Aorta (tissue), 5 donors: Measurements from ENCODE around the gene PTPRN2. TPM values are rescaled to one million over a fixed set of nuclear protein-coding genes. Genes with fewer than 3 reads are reported as not detected.

Source experiments
- ATAC-seq: fragments of 200-7000 bp; cut with Tn5 transposase; one replicate; pipeline ENCODE4 v1.9.1; 2022; ENCODE audit warnings: moderate library complexity; ENCODE audit not compliant: low FRiP score
- DNase-seq, 2 donors: peaks; one replicate each; pipeline ENCODE4 v3.0.0-alpha.2; 2020
- H3K27ac ChIP-seq, 2 donors: one replicate each; pipeline ENCODE4 v1.5.1; 2013; ENCODE audit warnings: low read length in 2 of 2, mild to moderate bottlenecking in 2 of 2, moderate library complexity in 2 of 2, control low read depth in 1 of 2, inconsistent platforms in 1 of 2, low read depth in 1 of 2
- H3K27me3 ChIP-seq, 2 donors: one replicate each; pipeline ENCODE4 v1.6.1; 2013; ENCODE audit warnings: control low read depth in 1 of 2, low read length in 1 of 2, mild to moderate bottlenecking in 1 of 2, moderate library complexity in 1 of 2; ENCODE audit not compliant: insufficient read depth in 2 of 2, control insufficient read depth in 1 of 2
- H3K36me3 ChIP-seq, 2 donors: one replicate each; pipeline ENCODE4 v1.6.1; 2013; ENCODE audit warnings: control low read depth in 1 of 2, low read length in 1 of 2, mild to moderate bottlenecking in 1 of 2; ENCODE audit not compliant: insufficient read depth in 2 of 2, control insufficient read depth in 1 of 2
- H3K4me1 ChIP-seq, 2 donors: one replicate each; pipeline ENCODE4 v1.6.1; 2013; ENCODE audit warnings: low read length in 2 of 2, control low read depth in 1 of 2, mild to moderate bottlenecking in 1 of 2, moderate library complexity in 1 of 2; ENCODE audit not compliant: insufficient read depth in 2 of 2, control insufficient read depth in 1 of 2
- H3K4me3 ChIP-seq, 2 donors: one replicate each; pipeline ENCODE4 v1.5.1; 2013; ENCODE audit warnings: low read length in 2 of 2, control low read depth in 1 of 2, mild to moderate bottlenecking in 1 of 2
- H3K9me3 ChIP-seq: one replicate; pipeline ENCODE4 v1.6.1; 2013; ENCODE audit warnings: mild to moderate bottlenecking, low read length; ENCODE audit not compliant: control insufficient read depth
- WGBS, 2 donors: extraction: QIAGEN DNeasy Blood & Tissue Kit; methylation state at CpG; one replicate each; pipeline ENCODE4 v1.1.7; 2013; 5-methylcytosine and 5-hydroxymethylcytosine counted together
- intact Hi-C, 2 donors: fragments of 100-400 bp; cut with DNase I; formaldehyde crosslinking; loops; one replicate each; pipeline versions ENCODE4 v1.14.2 to v1.15.0; 2022
- polyA plus RNA-seq, 2 donors: library from polyadenylated mRNA; stranded (reverse); fragments of 200-250 nt; gene quantifications; one replicate each; pipeline ENCODE4 v1.2.3, GENCODE V29; 2013
- total RNA-seq, 2 donors: library from RNA; stranded (reverse); fragmentation: NEBNext Ultra II Directional; extraction: Animal tissue kit (Norgen Biotek cat#: 25700); gene quantifications; one replicate each; pipeline ENCODE4 v1.2.1, GENCODE V29; 2021
- donor health status: healthy with polysubstance abuse.
- donor health status: Bipolar disorder and iron deficiency.
- donor health status: DM: no; HTN: no; CAD: no.
- donor health status: DM: no; HTN: no; CAD: no.
- donor health status: DM: yes; HTN: yes; CAD: no.

The PTPRN2 gene
- total and polyA plus RNA-seq, 4 donors, result 0.67 to 3.3 (median 1.4) TPM

- H3K4me3 ChIP-seq, result no peak overlapping the region
- H3K9me3 ChIP-seq, result no peaks in the 10 kb centered on the region
- intact Hi-C loops, result no loop called here
- no peaks in the 10 kb centered on the region for H3K36me3 ChIP-seq
- WGBS, 2 donors, result 86 to 91% methylated on average over 4 of the region's 4 CpGs
- no peaks in the 10 kb centered on the region for H3K27me3 ChIP-seq
- H3K27ac ChIP-seq, result no peak overlapping the region
- DNase-seq (no peak), ATAC-seq (no peak)
- H3K4me1 ChIP-seq, result no peaks in the 10 kb centered on the region
Measured at GRCh38 chr7:158391541-158391940, 196.1 kb downstream of the PTPRN2 start.

GRCh38 chr7:158391141-158391540 is 196.5 kb downstream of the PTPRN2 start:
- Histone ChIP-seq H3K27me3 (no peaks in the 10 kb centered on the region), H3K4me3 (no peak overlapping the region), H3K4me1 (no peaks in the 10 kb centered on the region), H3K36me3 (no peaks in the 10 kb centered on the region), H3K9me3 (no peaks in the 10 kb centered on the region), H3K27ac (no peak overlapping the region)
- ATAC-seq, result no peak
- no peak for DNase-seq
- WGBS, 2 donors, result 85 to 86% methylated on average over 12 of the region's 12 CpGs
- intact Hi-C loops, result no loop called here

GRCh38 chr7:158390460-158390859 is 197.2 kb downstream of the PTPRN2 start:
- no peak for ATAC-seq
- H3K27me3 ChIP-seq, result no peaks in the 10 kb centered on the region
- no peak for DNase-seq
- WGBS, 2 donors, result 92 to 93% methylated on average over 16 of the region's 16 CpGs
- intact Hi-C loops, result no loop called here
- H3K9me3 ChIP-seq, result no peaks in the 10 kb centered on the region
- H3K4me3 ChIP-seq, result no peak overlapping the region
- no peaks in the 10 kb centered on the region for H3K4me1 ChIP-seq
- no peaks in the 10 kb centered on the region for H3K36me3 ChIP-seq
- no peak overlapping the region for H3K27ac ChIP-seq

- Histone ChIP-seq H3K9me3 (no peaks in the 10 kb centered on the region), H3K27me3 (no peaks in the 10 kb centered on the region), H3K27ac (no peak overlapping the region), H3K4me3 (no peak overlapping the region), H3K4me1 (no peaks in the 10 kb centered on the region), H3K36me3 (no peaks in the 10 kb centered on the region)
- intact Hi-C loops, result no loop called here
- DNase-seq, result no peak
- 79 to 82% methylated on average over 35 of the region's 35 CpGs for WGBS, 2 donors
- no peak for ATAC-seq
Measured at GRCh38 chr7:158389514-158390425, 197.9 kb downstream of the PTPRN2 start.

GRCh38 chr7:158388928-158389327 is 198.7 kb downstream of the PTPRN2 start:
- no peaks in the 10 kb centered on the region for H3K9me3 ChIP-seq
- H3K4me3 ChIP-seq, result no peak overlapping the region
- ATAC-seq (no peak), DNase-seq (no peak)
- intact Hi-C loops, result no loop called here
- H3K4me1 ChIP-seq, result no peaks in the 10 kb centered on the region
- WGBS, 2 donors, result 90% methylated on average over 16 of the region's 16 CpGs
- no peak overlapping the region for H3K27ac ChIP-seq
- no peaks in the 10 kb centered on the region for H3K27me3 ChIP-seq
- no peaks in the 10 kb centered on the region for H3K36me3 ChIP-seq

GRCh38 chr7:158388072-158388471 is 199.6 kb downstream of the PTPRN2 start:
- no peaks in the 10 kb centered on the region for H3K9me3 ChIP-seq
- no peak overlapping the region for H3K27ac ChIP-seq
- no peaks in the 10 kb centered on the region for H3K4me1 ChIP-seq
- no peaks in the 10 kb centered on the region for H3K27me3 ChIP-seq
- ATAC-seq (no peak), DNase-seq (no peak)
- no peak overlapping the region for H3K4me3 ChIP-seq
- WGBS, 2 donors, result 83 to 85% methylated on average over 15 of the region's 15 CpGs
- intact Hi-C loops, result no loop called here
- no peaks in the 10 kb centered on the region for H3K36me3 ChIP-seq

GRCh38 chr7:158387546-158387891 is 200.1 kb downstream of the PTPRN2 start:
- Histone ChIP-seq H3K27ac (no peak overlapping the region), H3K4me1 (no peaks in the 10 kb centered on the region), H3K36me3 (no peaks in the 10 kb centered on the region), H3K27me3 (no peaks in the 10 kb centered on the region), H3K4me3 (no peak overlapping the region), H3K9me3 (no peaks in the 10 kb centered on the region)
- intact Hi-C loops, result no loop called here
- ATAC-seq (no peak), DNase-seq (no peak)
- 57 to 61% methylated on average over 12 of the region's 12 CpGs for WGBS, 2 donors

GRCh38 chr7:158386866-158387545 is 200.6 kb downstream of the PTPRN2 start:
- Histone ChIP-seq H3K4me3 (no peak overlapping the region), H3K27ac (no peak overlapping the region), H3K9me3 (no peaks in the 10 kb centered on the region), H3K36me3 (no peaks in the 10 kb centered on the region), H3K27me3 (no peaks in the 10 kb centered on the region), H3K4me1 (no peaks in the 10 kb centered on the region)
- intact Hi-C loops, result no loop called here
- WGBS, 2 donors, result 68 to 70% methylated on average over 20 of the region's 20 CpGs
- DNase-seq (no peak), ATAC-seq (no peak)

GRCh38 chr7:158386355-158386618 is 201.3 kb downstream of the PTPRN2 start:
- no peaks in the 10 kb centered on the region for H3K9me3 ChIP-seq
- no peaks in the 10 kb centered on the region for H3K27me3 ChIP-seq

More at GRCh38 chr7:158386355-158386618, 201.3 kb downstream of the PTPRN2 start:
- Histone ChIP-seq H3K27ac (no peak overlapping the region), H3K4me1 (no peaks in the 10 kb centered on the region), H3K4me3 (no peak overlapping the region), H3K36me3 (no peaks in the 10 kb centered on the region)
- intact Hi-C loops, result no loop called here
- DNase-seq (no peak), ATAC-seq (no peak)
- WGBS, 2 donors, result 82 to 83% methylated on average over 5 of the region's 5 CpGs
